Right lobe of liver (tissue), 6 donors: ENCODE measurements around the gene ARL3. TPM values are rescaled to one million over a fixed set of nuclear protein-coding genes. Genes with fewer than 3 reads are reported as not detected.
A peak's percentile ranks its signal among the peaks of the same experiment; 100 is the strongest.
"Not testable (repeated sequence)": the region's sequence is repeated elsewhere in the genome, so short reads cannot be mapped to it uniquely, and the experiment has no call there.

Source experiments
- ATAC-seq, 4 donors: fragments of 200-7000 bp; cut with Tn5 transposase; one replicate each; pipeline ENCODE4 v1.9.1; 2020; ENCODE audit warnings: mild to moderate bottlenecking in 4 of 4, moderate library complexity in 4 of 4
- DNase-seq, 3 donors: peaks; one replicate each; pipeline ENCODE4 v3.0.0-alpha.2; 2020
- H3K27ac ChIP-seq, 3 donors: fragments of 200-600 bp; one replicate each; pipeline ENCODE4 v1.8.0; 2022
- H3K27me3 ChIP-seq, 2 donors: fragments of 200-600 bp; one replicate each; pipeline ENCODE4 v1.8.0; 2022
- H3K36me3 ChIP-seq, 4 donors: fragments of 200-600 bp; sonication (generic) in 1 of 4; one replicate each; pipeline versions ENCODE4 v1.5.1 to v1.8.0; 2017 to 2022; ENCODE audit warnings: control low read depth in 1 of 4
- H3K4me1 ChIP-seq, 4 donors: fragments of 200-600 bp; sonication (generic) in 1 of 4; one replicate each; pipeline versions ENCODE4 v1.5.1 to v1.8.0; 2017 to 2022; ENCODE audit warnings: control low read depth in 1 of 4
- H3K4me3 ChIP-seq, 3 donors: fragments of 200-600 bp; one replicate each; pipeline ENCODE4 v1.8.0; 2022
- H3K9me3 ChIP-seq, 4 donors: fragments of 200-600 bp; sonication (generic) in 1 of 4; one replicate each; pipeline versions ENCODE4 v1.5.1 to v1.8.0; 2017 to 2022; ENCODE audit warnings: control low read depth in 1 of 4
- CTCF ChIP-seq, 4 donors: fragments of 200-600 bp in 3 of 4; fragments of 450-650 bp in 1 of 4; IDR thresholded peaks; one replicate each; pipeline versions ENCODE4 v1.5.1 to v1.8.0; 2016 to 2022; ENCODE audit warnings: antibody characterized with exemption in 4 of 4, mild to moderate bottlenecking in 2 of 4
- POLR2A ChIP-seq: fragments of 450-650 bp; IDR thresholded peaks from one replicate; pipeline ENCODE4 v1.6.1; 2017; ENCODE audit warnings: antibody characterized with exemption, mild to moderate bottlenecking
- WGBS: methylation state at CpG from one replicate; pipeline ENCODE4 v1.1.6; 2018; ENCODE audit warnings: low coverage, low lambda C conversion rate; ENCODE audit not compliant: insufficient coverage; ENCODE audit errors: missing lambda C conversion rate; 5-methylcytosine and 5-hydroxymethylcytosine counted together
- intact Hi-C, 2 donors: fragments of 100-400 bp; cut with DNase I; formaldehyde crosslinking; loops; one replicate each; pipeline versions ENCODE4 v1.11.2 to v1.14.1; 2022
- total RNA-seq, 6 experiments: library from RNA; depleted of rRNA in 2 of 6; stranded (reverse); fragments of >200 nt in 2 of 6; fragmentation: NEBNext Ultra II Directional in 3 of 6; extraction: Animal tissue kit (Norgen Biotek cat#: 25700) in 3 of 6; gene quantifications; one replicate each; pipeline versions ENCODE4 v1.1.0 to v1.2.4, GENCODE V29; 2016 to 2023
- donor health status: DM: no; HTN: yes; CAD: no.
- donor health status: DM: no; HTN: no; CAD: no.
- donor health status: DM: no; HTN: no; CAD: no.
- donor health status: DM: no; HTN: yes; CAD: no.
- donor health status: DM: no; HTN: yes; CAD: no.

Gene ARL3
- total RNA-seq, 6 experiments from 2014 or later: 1.1 to 3.3 (median 2.3) TPM

DNA sequence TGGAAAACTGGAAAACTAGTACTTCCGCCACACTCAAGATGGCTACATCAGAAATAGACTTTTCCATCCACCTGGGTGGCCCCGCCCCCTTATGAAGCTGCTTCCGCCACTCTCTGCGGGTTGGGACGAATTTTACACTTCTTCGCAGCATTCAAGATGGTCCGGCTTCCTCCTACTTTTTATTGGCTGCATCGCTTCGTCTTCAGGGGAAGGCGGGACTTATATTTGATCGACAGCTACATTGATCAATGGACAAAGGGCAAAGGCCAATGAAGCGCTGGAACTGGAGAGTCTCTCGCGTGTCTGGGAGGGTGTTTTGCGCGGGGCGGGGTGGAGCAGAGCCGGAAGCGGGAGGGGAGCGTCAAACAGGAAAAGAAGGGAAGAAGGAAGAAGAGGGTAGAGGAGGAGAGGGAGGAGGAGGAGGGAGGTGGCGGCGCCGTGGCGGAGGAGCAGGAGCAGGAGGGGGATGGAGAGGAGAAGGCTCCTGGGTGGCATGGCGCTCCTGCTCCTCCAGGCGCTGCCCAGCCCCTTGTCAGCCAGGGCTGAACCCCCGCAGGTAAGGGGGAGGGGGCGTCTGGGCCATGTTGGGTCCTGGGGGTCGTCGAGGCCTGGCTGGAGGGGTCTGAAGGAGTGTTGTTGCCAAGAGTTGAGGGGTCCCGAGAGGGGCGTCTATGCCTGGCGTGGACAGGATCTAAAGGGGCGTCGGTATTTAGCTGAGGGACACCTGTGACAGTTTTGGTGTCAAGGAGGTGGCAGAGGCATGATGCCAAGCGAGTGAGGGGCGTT is 29.6 kb upstream of the ARL3 start, which contains the start of gene WBP1L:
Gene WBP1L (plus strand): TSS at position 361 of the 786 bp plus-strand sequence. CDS start 106 bp downstream, at position 467.
- Histone ChIP-seq H3K4me3 (peak within 1 kb of the TSS; percentile 89 to 99 (median 91)), H3K27me3 (no peaks in the 10 kb centered on the region), H3K9me3 (no peaks in the 10 kb centered on the region), H3K27ac (peak within 1 kb of the TSS; percentile 66 to 91 (median 78)), H3K4me1 (peaks cover 0 to 28% (median 10%) of the 10 kb centered on the region in 4 donors), H3K36me3 (no peaks in the 10 kb centered on the region)
- DNase-seq (peak; percentile 95 to 97 (median 96)), ATAC-seq (peak; percentile 94 to 98 (median 95))
- WGBS: 0% methylated on average over 35 of the region's 37 CpGs
- intact Hi-C loops: no loop called here
- TF ChIP-seq POLR2A (peak; percentile 82), CTCF (IDR thresholded peaks at IDR 0.05) (no peak)

DNA sequence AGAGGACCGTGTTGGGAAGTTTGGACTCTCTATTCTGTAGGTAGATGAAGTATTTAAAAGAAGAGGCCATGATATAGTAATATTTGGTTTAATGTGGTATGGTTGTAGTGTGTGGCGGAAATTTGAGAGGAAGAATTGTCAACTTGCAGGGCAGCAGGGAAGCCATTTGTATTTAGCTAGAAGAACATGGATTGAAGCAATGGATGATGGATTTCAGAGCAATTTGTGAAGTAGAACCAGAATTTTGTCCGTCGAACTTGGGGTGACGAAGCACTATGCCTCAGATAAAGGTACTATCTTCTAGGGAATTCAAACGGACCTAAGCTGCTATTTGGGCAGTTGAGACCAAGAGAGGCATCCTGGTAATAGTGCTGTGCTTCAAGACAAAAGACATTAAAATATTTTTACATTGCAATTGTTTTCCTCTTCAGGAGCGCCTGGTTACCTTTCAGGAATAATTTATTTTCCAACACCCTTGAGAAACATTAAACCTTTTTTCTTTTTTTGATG is 28.9 kb upstream of the ARL3 start:
- intact Hi-C loops: no loop called here
- H3K4me3 ChIP-seq: peak overlapping the region in 2 of 3 donors; percentile 22 to 26
- no peak overlapping the region for H3K27ac ChIP-seq

GRCh38 chr10:102742313-102742712 is 28.1 kb upstream of the ARL3 start:
- H3K4me3 ChIP-seq, ATAC-seq, H3K27me3 ChIP-seq, intact Hi-C loops, DNase-seq, H3K9me3 ChIP-seq, H3K27ac ChIP-seq, H3K36me3 ChIP-seq: not testable (repeated sequence)
- WGBS: 59% methylated on average over 2 of the region's 5 CpGs
- peaks cover 0 to 28% (median 10%) of the 10 kb centered on the region in 4 donors for H3K4me1 ChIP-seq

More for the DNA sequence above, 28.9 kb upstream of the ARL3 start:
- Histone ChIP-seq H3K4me1 (peaks cover 0 to 28% (median 10%) of the 10 kb centered on the region in 4 donors), H3K27me3 (no peaks in the 10 kb centered on the region), H3K36me3 (no peaks in the 10 kb centered on the region), H3K9me3 (no peaks in the 10 kb centered on the region)
- DNase-seq: no peak
- ATAC-seq: no peak
- 27% methylated on average over 5 of the region's 7 CpGs for WGBS
- TF ChIP-seq CTCF (IDR thresholded peaks at IDR 0.05) (no peak), POLR2A (no peak)

GRCh38 chr10:102741726-102742237 is 27.6 kb upstream of the ARL3 start:
- intact Hi-C loops: no loop called here
- 56% methylated on average over 2 of the region's 2 CpGs for WGBS
- H3K27me3 ChIP-seq: no peaks in the 10 kb centered on the region

More at GRCh38 chr10:102741726-102742237, 27.6 kb upstream of the ARL3 start:
- no peaks in the 10 kb centered on the region for H3K36me3 ChIP-seq
- H3K9me3 ChIP-seq: no peaks in the 10 kb centered on the region
- H3K4me1 ChIP-seq: peaks cover 0 to 26% (median 10%) of the 10 kb centered on the region in 4 donors
- TF ChIP-seq CTCF (IDR thresholded peaks at IDR 0.05) (no peak), POLR2A (no peak)
- no peak for DNase-seq
- H3K27ac ChIP-seq: no peak overlapping the region
- no peak for ATAC-seq
- no peak overlapping the region for H3K4me3 ChIP-seq
